H1 (cell line): ENCODE data around the gene TMEM165. TPM values are rescaled to one million over a fixed set of nuclear protein-coding genes. Genes with fewer than 3 reads are reported as not detected.

Experiments used
- CTCF ChIA-PET: fragments of 300-600 bp; sonication (Branson Sonifier 250); formaldehyde crosslinking; loops from one replicate; lab custom pipeline; 2021; ENCODE audit not compliant: partially characterized antibody; lab: Charles Lee
- POLR2A ChIA-PET: fragments of 300-600 bp; sonication (Branson Sonifier 250); formaldehyde crosslinking; loops from one replicate; lab custom pipeline; 2021; ENCODE audit warnings: inconsistent platforms; ENCODE audit not compliant: partially characterized antibody; lab: Charles Lee
- DNase-seq, 2 experiments: peaks; one replicate each; pipeline versions ENCODE4 v3.0.0 to v3.0.0-alpha.2; 2010 to 2022; ENCODE audit warnings: low spot score in 2 of 2, low read depth in 1 of 2, mixed read lengths in 1 of 2
- FAIRE-seq: peaks from 2 replicates; lab custom pipeline; 2011; peaks lifted over from hg19 to GRCh38; lab: Jason Lieb, UNC
- H2AFZ ChIP-seq: 2 replicates; pipeline ENCODE4 v1.8.1; 2012; ENCODE audit warnings: low read length, inconsistent platforms
- H2AK5ac ChIP-seq: 2 replicates; pipeline ENCODE4 v1.6.1; 2013; ENCODE audit warnings: low read depth, low read length
- H2BK120ac ChIP-seq: replicated peaks from 2 replicates; pipeline ENCODE3; 2013; ENCODE audit warnings: low read depth, low read length, inconsistent platforms
- H2BK12ac ChIP-seq: 2 replicates; pipeline ENCODE4 v1.6.1; 2013; ENCODE audit warnings: low read depth, low read length
- H2BK15ac ChIP-seq: 2 replicates; pipeline ENCODE4 v1.6.1; 2013; ENCODE audit warnings: low read length
- H2BK20ac ChIP-seq: 2 replicates; pipeline ENCODE4 v1.6.1; 2013; ENCODE audit warnings: low read length
- H2BK5ac ChIP-seq: 2 replicates; pipeline ENCODE4 v1.6.1; 2013; ENCODE audit warnings: low read depth, low read length
- H3K14ac ChIP-seq: 2 replicates; pipeline ENCODE4 v1.6.1; 2013; ENCODE audit warnings: inconsistent platforms; ENCODE audit not compliant: insufficient read length
- H3K18ac ChIP-seq: 2 replicates; pipeline ENCODE4 v1.6.1; 2013; ENCODE audit warnings: low read length; ENCODE audit errors: extremely low read depth
- H3K23ac ChIP-seq: 2 replicates; pipeline ENCODE4 v1.6.1; 2013; ENCODE audit warnings: inconsistent platforms; ENCODE audit not compliant: insufficient read length
- H3K23me2 ChIP-seq: 2 replicates; pipeline ENCODE4 v1.6.1; 2013; ENCODE audit warnings: low read depth, low read length
- H3K27ac ChIP-seq: 2 replicates; pipeline ENCODE4 v1.6.1; 2011; ENCODE audit warnings: low read depth, low read length, inconsistent platforms
- H3K27me3 ChIP-seq, 4 experiments: replicated peaks in 1 of 4; 1 replicate in 1 of 4; 2 replicates in 3 of 4; pipeline versions ENCODE4 v1.6.1 to v1.8.1; 2011 to 2013; ENCODE audit warnings: low read length in 3 of 4, mild to moderate bottlenecking in 3 of 4, inconsistent platforms in 2 of 4, mixed read lengths in 2 of 4, moderate library complexity in 1 of 4; ENCODE audit not compliant: control insufficient read depth in 3 of 4, insufficient read depth in 3 of 4; ENCODE audit errors: extremely low read depth in 1 of 4
- H3K36me3 ChIP-seq, 4 experiments: 2 replicates each; pipeline versions ENCODE4 v1.6.1 to v1.8.1; 2011 to 2013; ENCODE audit warnings: mild to moderate bottlenecking in 4 of 4, low read length in 3 of 4, moderate library complexity in 2 of 4, control low read depth in 1 of 4, inconsistent platforms in 1 of 4; ENCODE audit not compliant: insufficient read depth in 4 of 4, control insufficient read depth in 2 of 4
- H3K4ac ChIP-seq: replicated peaks from 2 replicates; pipeline ENCODE3; 2013; ENCODE audit warnings: low read length, low read depth, mixed read lengths, inconsistent platforms; ENCODE audit not compliant: insufficient read length
- H3K4me1 ChIP-seq, 4 experiments: replicated peaks in 1 of 4; 1 replicate in 1 of 4; 2 replicates in 3 of 4; pipeline versions ENCODE4 v1.6.1 to v1.8.1; 2011 to 2013; ENCODE audit warnings: low read length in 3 of 4, inconsistent platforms in 2 of 4, mixed read lengths in 1 of 4; ENCODE audit not compliant: insufficient read depth in 4 of 4, control insufficient read depth in 3 of 4
- H3K4me2 ChIP-seq, 2 experiments: 2 replicates each; pipeline versions ENCODE4 v1.6.1 to v1.8.1; 2011 to 2013; ENCODE audit warnings: low read depth in 2 of 2, low read length in 2 of 2, control low read depth in 1 of 2, inconsistent platforms in 1 of 2, mild to moderate bottlenecking in 1 of 2; ENCODE audit not compliant: insufficient read depth in 1 of 2
- H3K4me3 ChIP-seq, 4 experiments: fragments of 200-600, 300-600 bp in 1 of 4; sonication (generic), shearing (Covaris generic), sonication (Bioruptor Twin) in 1 of 4; 2 replicates each; pipeline versions ENCODE4 v1.5.1 to v1.8.1; 2011 to 2016; ENCODE audit warnings: low read length in 4 of 4, low read depth in 3 of 4, control low read depth in 2 of 4, inconsistent platforms in 2 of 4, mild to moderate bottlenecking in 2 of 4, mixed read lengths in 1 of 4, moderate library complexity in 1 of 4; ENCODE audit not compliant: insufficient read depth in 2 of 4; ENCODE audit errors: extremely low read depth in 1 of 4
- H3K56ac ChIP-seq: replicated peaks from 2 replicates; pipeline ENCODE3; 2013; ENCODE audit warnings: low read depth, mild to moderate bottlenecking, mixed read lengths, low read length, inconsistent platforms; ENCODE audit not compliant: insufficient read length
- H3K79me1 ChIP-seq: 2 replicates; pipeline ENCODE4 v1.6.1; 2013; ENCODE audit warnings: low read depth, low read length, control low read depth
- H3K79me2 ChIP-seq, 2 experiments: 2 replicates each; pipeline versions ENCODE4 v1.6.1 to v1.8.1; 2012 to 2013; ENCODE audit warnings: low read length in 2 of 2, mild to moderate bottlenecking in 2 of 2, inconsistent platforms in 1 of 2; ENCODE audit not compliant: insufficient read depth in 2 of 2, control insufficient read depth in 1 of 2
- H3K9ac ChIP-seq, 4 experiments: replicated peaks in 1 of 4; 1 replicate in 1 of 4; 2 replicates in 3 of 4; pipeline versions ENCODE4 v1.6.1 to v1.8.1; 2011 to 2013; ENCODE audit warnings: low read depth in 3 of 4, low read length in 3 of 4, control low read depth in 2 of 4, mild to moderate bottlenecking in 2 of 4, moderate library complexity in 2 of 4, inconsistent platforms in 1 of 4; ENCODE audit errors: extremely low read depth in 1 of 4
- H3K9me3 ChIP-seq, 2 experiments: 2 replicates each; pipeline versions ENCODE4 v1.6.1 to v1.8.1; 2012 to 2013; ENCODE audit warnings: mild to moderate bottlenecking in 2 of 2, moderate library complexity in 2 of 2, control low read depth in 1 of 2, inconsistent platforms in 1 of 2, low read depth in 1 of 2, low read length in 1 of 2, mixed read lengths in 1 of 2; ENCODE audit not compliant: insufficient read depth in 2 of 2
- H4K20me1 ChIP-seq, 2 experiments: replicated peaks in 1 of 2; 2 replicates each; pipeline versions ENCODE3 to v1.8.1; 2011 to 2013; ENCODE audit warnings: inconsistent platforms in 2 of 2, low read length in 2 of 2, mild to moderate bottlenecking in 1 of 2; ENCODE audit not compliant: insufficient read depth in 2 of 2, control insufficient read depth in 1 of 2
- H4K5ac ChIP-seq: 2 replicates; pipeline ENCODE4 v1.6.1; 2013; ENCODE audit warnings: low read length, low read depth, mixed read lengths, inconsistent platforms; ENCODE audit not compliant: insufficient read length
- H4K8ac ChIP-seq: 2 replicates; pipeline ENCODE4 v1.8.0; 2013; ENCODE audit warnings: mild to moderate bottlenecking, moderate library complexity, low read length, inconsistent platforms; ENCODE audit not compliant: insufficient read depth; ENCODE audit errors: extremely low read depth
- H4K91ac ChIP-seq: replicated peaks from 2 replicates; pipeline ENCODE3; 2013; ENCODE audit warnings: low read length, mixed read lengths, inconsistent platforms; ENCODE audit not compliant: insufficient read length
- CHD1 ChIP-seq: IDR thresholded peaks from 2 replicates; pipeline ENCODE4 v1.6.1; 2012; ENCODE audit warnings: low read depth, low read length, improper control_type of control experiment
- CHD2 ChIP-seq: IDR thresholded peaks from 2 replicates; pipeline ENCODE4 v1.6.1; 2012; ENCODE audit warnings: low read length, improper control_type of control experiment
- CTBP2 ChIP-seq: IDR thresholded peaks from 2 replicates; pipeline ENCODE4 v1.7.0; 2011; ENCODE audit warnings: borderline replicate concordance, mild to moderate bottlenecking, moderate library complexity, mixed read lengths, low read length; ENCODE audit not compliant: insufficient read depth, insufficient read length
- HDAC6 ChIP-seq: IDR thresholded peaks from one replicate; pipeline ENCODE4 v1.7.1; 2012; ENCODE audit warnings: low read depth, mild to moderate bottlenecking, inconsistent platforms, low read length, moderate library complexity
- SIRT6 ChIP-seq: IDR thresholded peaks from one replicate; pipeline ENCODE4 v1.7.1; 2012; ENCODE audit warnings: low read length, inconsistent platforms
- WGBS, 2 experiments: shearing (Covaris generic) in 1 of 2; methylation state at CpG; one replicate each; pipeline versions ENCODE4 v1.1.6 to v1.1.7; 2013 to 2015; ENCODE audit warnings: low lambda C conversion rate in 2 of 2, mixed read lengths in 2 of 2, inconsistent platforms in 1 of 2, low coverage in 1 of 2, missing lambda C conversion rate in 1 of 2; ENCODE audit not compliant: insufficient replicate concordance in 2 of 2, insufficient coverage in 1 of 2, insufficient read length in 1 of 2; ENCODE audit errors: extremely low coverage in 1 of 2, missing lambda C conversion rate in 1 of 2; 5-methylcytosine and 5-hydroxymethylcytosine counted together
- polyA plus RNA-seq, 7 experiments: library from polyadenylated mRNA; depleted of rRNA in 3 of 7; stranded (reverse) in 5 of 7; unstranded in 2 of 7; fragments of >200 nt in 5 of 7; fragments of 200-250 nt in 2 of 7; gene quantifications; 1 replicate in 5 of 7; 2 replicates in 1 of 7; 4 replicates in 1 of 7; pipeline versions ENCODE4 v1.2.1 to v1.2.3, GENCODE V29; 2011 to 2013; ENCODE audit warnings: missing spikeins in 2 of 7, mixed read lengths in 2 of 7
- total RNA-seq: library from RNA; stranded (reverse); fragmentation: NEBNext Ultra II Directional; extraction: Animal tissue kit (Norgen Biotek cat#: 25700); gene quantifications from 2 replicates; pipeline ENCODE4 v1.2.1, GENCODE V29; 2021

The TMEM165 gene
- total and polyA plus RNA-seq, 2 of the 8 experiments (the other 6 are each of a cell fraction or from before 2014, with no cell fraction given) = 85.5 to 125 TPM

DNA sequence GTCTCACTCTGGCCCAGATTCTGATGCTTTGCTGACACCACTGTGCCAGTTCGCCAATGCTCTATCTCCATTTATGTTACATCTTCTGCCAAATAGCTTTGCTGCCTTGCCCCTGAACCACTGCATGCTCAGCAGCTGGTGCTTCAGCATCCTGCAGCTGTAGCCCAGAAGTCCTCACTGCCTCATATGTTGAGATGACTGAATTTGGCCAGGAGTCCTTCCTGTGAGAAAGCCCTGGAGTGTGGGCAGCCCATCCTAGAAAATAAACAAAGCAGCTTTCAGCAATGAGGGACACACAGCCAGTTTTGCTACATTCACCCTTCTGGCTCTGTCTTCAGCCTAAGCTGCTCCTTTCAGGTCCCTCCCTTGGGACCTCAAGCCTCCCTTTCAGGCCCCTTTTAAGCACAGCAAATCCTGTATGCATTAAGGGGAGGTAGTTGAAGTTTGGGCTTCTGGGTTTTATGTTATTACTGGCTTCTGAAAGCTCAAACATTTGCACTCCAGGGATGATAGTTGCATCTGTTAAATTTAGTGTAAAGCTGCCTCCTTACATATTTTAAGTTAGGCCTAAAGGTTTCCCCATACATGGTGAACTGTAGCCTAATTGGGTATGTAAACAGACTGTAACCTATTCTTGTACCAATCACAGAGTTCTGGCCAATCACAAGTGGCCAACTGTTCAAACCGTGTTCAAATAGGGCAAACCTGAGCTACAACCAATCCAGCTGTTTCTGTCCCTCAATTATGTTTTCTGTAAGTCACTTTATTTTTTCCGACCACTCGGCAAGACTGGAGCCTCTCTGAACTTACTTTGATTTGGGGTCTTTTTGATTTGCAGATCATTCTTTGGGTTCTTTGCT is 2.1 kb upstream of the TMEM165 start:
- Histone ChIP-seq H2BK120ac (no peak overlapping the region), H3K23me2 (peaks cover 18% of the 10 kb centered on the region), H2AK5ac (no peak overlapping the region), H2BK15ac (no peak overlapping the region; the same call in 1 of the 2 replicates), H2BK20ac (no peak overlapping the region), H3K27me3 (no peaks in the 10 kb centered on the region), H4K5ac (no peak overlapping the region), H3K4ac (no peak overlapping the region), H2BK12ac (0 out of 2 replicates have a peak overlapping the region, but pooled peaks have one; percentile 1), H3K4me2 (no peak overlapping the region), H4K20me1 (peaks cover 6 to 9% of the 10 kb centered on the region in 2 experiments), H3K36me3 (peaks cover 0 to 7% (median 0%) of the 10 kb centered on the region in 4 experiments; a peak in 1 of 8 replicates), H3K9ac (no peak overlapping the region), H3K14ac (no peak overlapping the region), H3K4me1 (peaks cover 0 to 6% (median under 1%) of the 10 kb centered on the region in 4 experiments; a peak in 2 of 7 replicates), H2AFZ (no peak overlapping the region), H3K79me2 (peaks cover 21 to 27% of the 10 kb centered on the region in 2 experiments), H3K27ac (no peak overlapping the region), H3K79me1 (peaks cover 2% of the 10 kb centered on the region; the same call in 1 of the 2 replicates), H3K4me3 (no peak overlapping the region), H3K9me3 (no peaks in the 10 kb centered on the region), H3K23ac (no peak overlapping the region), H4K8ac (no peak overlapping the region), H2BK5ac (no peak overlapping the region), H3K56ac (no peak overlapping the region), H3K18ac (no peak overlapping the region), H4K91ac (no peak overlapping the region)
- DNase-seq = no peak
- TF ChIP-seq CHD2 (no peak), HDAC6 (no peak), CHD1 (no peak), CTBP2 (no peak), SIRT6 (no peak)
- 91% methylated on average over 4 of the region's 4 CpGs; no CpG with 5 or more reads in 1 of the 2 experiments for WGBS, 2 experiments
- POLR2A ChIA-PET = interaction anchor here (1.4 to 1.8 kb wide), 2 partner anchors 12 to 38 kb away, joined by 3 to 7 read pairs; no protein-coding TSS in a partner anchor
- CTCF ChIA-PET = interaction anchor here (1.2 to 1.8 kb wide), 2 partner anchors 16 to 209 kb away, joined by 4 to 5 read pairs; no protein-coding TSS in a partner anchor
- no peak for FAIRE-seq
